ENCODE results near the gene THSD4.

THSD4 gene

GRCh38 chr15:71114887-71115566 lies at the start of gene THSD4:
Gene THSD4, plus strand, starts transcription at chr15:71115471.
- peak; percentile 99 for TF ChIP-seq CTCF (IDR thresholded peaks at IDR 0.05)

GRCh38 chr15:71066983-71067382 lies 48.3 kb upstream of the THSD4 start:
- no peak for TF ChIP-seq CTCF (IDR thresholded peaks at IDR 0.05)

- peak; percentile 34; the same call in 1 of the 2 replicates for TF ChIP-seq CTCF (IDR thresholded peaks at IDR 0.05)
Measured at GRCh38 chr15:71069693-71070092, 45.6 kb upstream of the THSD4 start.

GRCh38 chr15:71071529-71071928 lies 43.7 kb upstream of the THSD4 start:
- no peak for TF ChIP-seq CTCF (IDR thresholded peaks at IDR 0.05)

GRCh38 chr15:71072423-71072822 lies 42.8 kb upstream of the THSD4 start:
- TF ChIP-seq CTCF (IDR thresholded peaks at IDR 0.05), result no peak

GRCh38 chr15:71078506-71079207 lies 36.6 kb upstream of the THSD4 start:
- no peak for TF ChIP-seq CTCF (IDR thresholded peaks at IDR 0.05)

- TF ChIP-seq CTCF (IDR thresholded peaks at IDR 0.05), result no peak
Measured at GRCh38 chr15:71079208-71080044, 35.8 kb upstream of the THSD4 start.

Data from LNCAP (cell line).